Esophagus (tissue), 2 donors: ENCODE results near the gene XPNPEP2. TPM values are rescaled to one million over a fixed set of nuclear protein-coding genes. Genes with fewer than 3 reads are reported as not detected.

Experiments used
- H3K27ac ChIP-seq, 2 donors: one replicate each; pipeline ENCODE4 v1.5.1; 2013; ENCODE audit warnings: low read depth in 2 of 2, mild to moderate bottlenecking in 2 of 2, inconsistent platforms in 1 of 2, low read length in 1 of 2, moderate library complexity in 1 of 2
- H3K27me3 ChIP-seq, 2 donors: one replicate each; pipeline ENCODE4 v1.6.1; 2013; ENCODE audit warnings: low read length in 2 of 2, control low read depth in 1 of 2, mild to moderate bottlenecking in 1 of 2; ENCODE audit not compliant: insufficient read depth in 2 of 2, control insufficient read depth in 1 of 2
- H3K36me3 ChIP-seq, 2 donors: one replicate each; pipeline ENCODE4 v1.6.1; 2013; ENCODE audit warnings: low read length in 1 of 2; ENCODE audit not compliant: control insufficient read depth in 2 of 2, insufficient read depth in 2 of 2
- H3K4me1 ChIP-seq, 2 donors: one replicate each; pipeline ENCODE4 v1.6.1; 2013; ENCODE audit warnings: low read length in 1 of 2; ENCODE audit not compliant: control insufficient read depth in 2 of 2, insufficient read depth in 2 of 2
- H3K4me3 ChIP-seq, 2 donors: one replicate each; pipeline ENCODE4 v1.5.1; 2013; ENCODE audit warnings: low read length in 2 of 2, mild to moderate bottlenecking in 2 of 2, low read depth in 1 of 2, moderate library complexity in 1 of 2
- H3K9me3 ChIP-seq, 2 donors: one replicate each; pipeline ENCODE4 v1.6.1; 2013; ENCODE audit warnings: mild to moderate bottlenecking in 2 of 2, low read depth in 1 of 2, low read length in 1 of 2, moderate library complexity in 1 of 2; ENCODE audit not compliant: control insufficient read depth in 2 of 2, insufficient read depth in 1 of 2
- WGBS, 2 donors: extraction: QIAGEN DNeasy Blood & Tissue Kit; methylation state at CpG; one replicate each; pipeline ENCODE4 v1.1.7; 2013; 5-methylcytosine and 5-hydroxymethylcytosine counted together
- polyA plus RNA-seq, 2 donors: library from polyadenylated mRNA; stranded (reverse); fragments of 200-250 nt; gene quantifications; one replicate each; pipeline ENCODE4 v1.2.3, GENCODE V29; 2013
- donor health status: healthy with polysubstance abuse.
- donor health status: Bipolar disorder and iron deficiency.

The XPNPEP2 gene
- polyA plus RNA-seq = under 1 TPM; 0.14 to 0.35 TPM

- no peak within 1 kb of the TSS for H3K4me3 ChIP-seq
- H3K4me1 ChIP-seq = no peaks in the 10 kb centered on the region
- WGBS, 2 donors = 41 to 51% methylated on average over 13 of the region's 13 CpGs
- H3K27ac ChIP-seq = peak within 1 kb of the TSS; percentile 33 to 45
- no peaks in the 10 kb centered on the region for H3K9me3 ChIP-seq
- no peaks in the 10 kb centered on the region for H3K36me3 ChIP-seq
- H3K27me3 ChIP-seq = no peaks in the 10 kb centered on the region
Observed at GRCh38 chrX:129738466-129739308, at the start of gene XPNPEP2. TSS of gene XPNPEP2 (plus strand) at chrX:129738979. CDS start at chrX:129739214, 235 bp downstream.

GRCh38 chrX:129689796-129690195 lies 49.0 kb upstream of the XPNPEP2 start:
- no peak overlapping the region for H3K27ac ChIP-seq
- no peak overlapping the region for H3K4me3 ChIP-seq
- no peaks in the 10 kb centered on the region for H3K27me3 ChIP-seq
- no peaks in the 10 kb centered on the region for H3K4me1 ChIP-seq
- no peaks in the 10 kb centered on the region for H3K9me3 ChIP-seq
- H3K36me3 ChIP-seq = no peaks in the 10 kb centered on the region
- 79 to 90% methylated on average over 5 of the region's 5 CpGs for WGBS, 2 donors

- Histone ChIP-seq H3K9me3 (no peaks in the 10 kb centered on the region), H3K4me3 (no peak overlapping the region), H3K27ac (no peak overlapping the region), H3K4me1 (no peaks in the 10 kb centered on the region), H3K27me3 (no peaks in the 10 kb centered on the region), H3K36me3 (no peaks in the 10 kb centered on the region)
- WGBS, 2 donors = 65 to 67% methylated on average over 10 of the region's 10 CpGs
Observed at GRCh38 chrX:129690435-129690834, 48.3 kb upstream of the XPNPEP2 start.

- H3K4me3 ChIP-seq = no peak overlapping the region
- no peaks in the 10 kb centered on the region for H3K36me3 ChIP-seq
- H3K27ac ChIP-seq = no peak overlapping the region
- H3K4me1 ChIP-seq = no peaks in the 10 kb centered on the region
- WGBS, 2 donors = 75 to 90% methylated on average over 3 of the region's 3 CpGs
- no peaks in the 10 kb centered on the region for H3K9me3 ChIP-seq
- H3K27me3 ChIP-seq = no peaks in the 10 kb centered on the region
Observed at GRCh38 chrX:129693354-129693753, 45.4 kb upstream of the XPNPEP2 start.

- no peaks in the 10 kb centered on the region for H3K36me3 ChIP-seq
- 78 to 96% methylated on average over 5 of the region's 5 CpGs for WGBS, 2 donors
- no peaks in the 10 kb centered on the region for H3K9me3 ChIP-seq
- no peaks in the 10 kb centered on the region for H3K27me3 ChIP-seq
- H3K27ac ChIP-seq = no peak overlapping the region
- H3K4me3 ChIP-seq = no peak overlapping the region
- H3K4me1 ChIP-seq = no peaks in the 10 kb centered on the region
Observed at GRCh38 chrX:129694805-129695204, 44.0 kb upstream of the XPNPEP2 start.

GRCh38 chrX:129695535-129695934 lies 43.2 kb upstream of the XPNPEP2 start:
- Histone ChIP-seq H3K9me3 (no peaks in the 10 kb centered on the region), H3K4me3 (no peak overlapping the region), H3K36me3 (no peaks in the 10 kb centered on the region), H3K27ac (no peak overlapping the region), H3K27me3 (no peaks in the 10 kb centered on the region), H3K4me1 (no peaks in the 10 kb centered on the region)
- WGBS, 2 donors = 79 to 89% methylated on average over 6 of the region's 6 CpGs

GRCh38 chrX:129695937-129696336 lies 42.8 kb upstream of the XPNPEP2 start:
- H3K4me3 ChIP-seq = no peak overlapping the region
- H3K27ac ChIP-seq = no peak overlapping the region
- WGBS, 2 donors = 82 to 92% methylated on average over 8 of the region's 8 CpGs
- H3K27me3 ChIP-seq = no peaks in the 10 kb centered on the region
- H3K4me1 ChIP-seq = no peaks in the 10 kb centered on the region
- no peaks in the 10 kb centered on the region for H3K9me3 ChIP-seq
- H3K36me3 ChIP-seq = no peaks in the 10 kb centered on the region

GRCh38 chrX:129696463-129697155 lies 42.2 kb upstream of the XPNPEP2 start:
- Histone ChIP-seq H3K4me3 (no peak overlapping the region), H3K36me3 (no peaks in the 10 kb centered on the region)
- 60 to 92% methylated on average over 8 of the region's 8 CpGs for WGBS, 2 donors

GRCh38 chrX:129697204-129697829 lies 41.5 kb upstream of the XPNPEP2 start:
- Histone ChIP-seq H3K9me3 (no peaks in the 10 kb centered on the region), H3K27ac (no peak overlapping the region), H3K36me3 (no peaks in the 10 kb centered on the region), H3K4me1 (no peaks in the 10 kb centered on the region), H3K4me3 (no peak overlapping the region), H3K27me3 (no peaks in the 10 kb centered on the region)
- WGBS, 2 donors = 65 to 83% methylated on average over 9 of the region's 9 CpGs

More at GRCh38 chrX:129696463-129697155, 42.2 kb upstream of the XPNPEP2 start:
- no peak overlapping the region for H3K27ac ChIP-seq
- no peaks in the 10 kb centered on the region for H3K9me3 ChIP-seq
- H3K4me1 ChIP-seq = no peaks in the 10 kb centered on the region
- no peaks in the 10 kb centered on the region for H3K27me3 ChIP-seq
